Mesendoderm (in vitro differentiated cells): ENCODE results near the gene NFASC.

Experiments
- DNase-seq: peaks from one replicate; pipeline ENCODE4 v3.0.0; 2013
- H2AK5ac ChIP-seq: 2 replicates; pipeline ENCODE4 v1.6.1; 2013; ENCODE audit warnings: low read length, inconsistent platforms
- H2BK120ac ChIP-seq: 2 replicates; pipeline ENCODE4 v1.6.1; 2013; ENCODE audit warnings: low read depth, mild to moderate bottlenecking, low read length, moderate library complexity, mixed read lengths
- H2BK15ac ChIP-seq: replicated peaks from 2 replicates; pipeline ENCODE4 v1.6.1; 2013; ENCODE audit warnings: low read depth, mild to moderate bottlenecking, moderate library complexity
- H2BK5ac ChIP-seq: 2 replicates; pipeline ENCODE4 v1.6.1; 2013; ENCODE audit warnings: low read length, inconsistent platforms
- H3K18ac ChIP-seq: 2 replicates; pipeline ENCODE4 v1.6.1; 2013; ENCODE audit warnings: mild to moderate bottlenecking, low read length, mixed read lengths
- H3K23ac ChIP-seq: one replicate; pipeline ENCODE4 v1.6.1; 2013; ENCODE audit warnings: low read length
- H3K27ac ChIP-seq: 2 replicates; pipeline ENCODE4 v1.5.1; 2013; ENCODE audit warnings: low read depth, mild to moderate bottlenecking, inconsistent platforms, low read length, moderate library complexity
- H3K27me3 ChIP-seq: 2 replicates; pipeline ENCODE4 v1.6.1; 2013; ENCODE audit warnings: low read length, control low read depth, mild to moderate bottlenecking, inconsistent platforms; ENCODE audit not compliant: insufficient read depth, poor library complexity
- H3K36me3 ChIP-seq: 2 replicates; pipeline ENCODE4 v1.6.1; 2013; ENCODE audit warnings: low read length, inconsistent platforms; ENCODE audit not compliant: control insufficient read depth, insufficient read depth
- H3K4ac ChIP-seq: one replicate; pipeline ENCODE4 v1.6.1; 2013; ENCODE audit warnings: low read depth, mild to moderate bottlenecking, low read length, moderate library complexity
- H3K4me1 ChIP-seq: 2 replicates; pipeline ENCODE4 v1.6.1; 2013; ENCODE audit warnings: low read depth, low read length, inconsistent platforms; ENCODE audit not compliant: control insufficient read depth
- H3K4me2 ChIP-seq: 2 replicates; pipeline ENCODE4 v1.6.1; 2013; ENCODE audit warnings: low read length
- H3K4me3 ChIP-seq: 2 replicates; pipeline ENCODE4 v1.5.1; 2013; ENCODE audit warnings: mild to moderate bottlenecking, low read length
- H3K56ac ChIP-seq: one replicate; pipeline ENCODE4 v1.6.1; 2013; ENCODE audit warnings: low read length
- H3K79me1 ChIP-seq: 2 replicates; pipeline ENCODE4 v1.6.1; 2013; ENCODE audit warnings: low read length, inconsistent platforms
- H3K79me2 ChIP-seq: 2 replicates; pipeline ENCODE4 v1.6.1; 2013; ENCODE audit warnings: mild to moderate bottlenecking, low read length; ENCODE audit not compliant: control insufficient read depth, insufficient read depth
- H3K9ac ChIP-seq: 2 replicates; pipeline ENCODE4 v1.6.1; 2013; ENCODE audit warnings: low read length, inconsistent platforms
- H4K5ac ChIP-seq: one replicate; pipeline ENCODE4 v1.6.1; 2013; ENCODE audit warnings: low read length
- H4K8ac ChIP-seq: one replicate; pipeline ENCODE4 v1.6.1; 2013; ENCODE audit warnings: low read depth, mild to moderate bottlenecking, control low read depth, low read length, moderate library complexity
- WGBS: extraction: QIAGEN DNeasy Blood & Tissue Kit; methylation state at CpG from one replicate; pipeline ENCODE4 v1.1.7; 2013; ENCODE audit warnings: low lambda C conversion rate, missing lambda C conversion rate; ENCODE audit not compliant: insufficient coverage; ENCODE audit errors: extremely low coverage; 5-methylcytosine and 5-hydroxymethylcytosine counted together

NFASC gene

DNA sequence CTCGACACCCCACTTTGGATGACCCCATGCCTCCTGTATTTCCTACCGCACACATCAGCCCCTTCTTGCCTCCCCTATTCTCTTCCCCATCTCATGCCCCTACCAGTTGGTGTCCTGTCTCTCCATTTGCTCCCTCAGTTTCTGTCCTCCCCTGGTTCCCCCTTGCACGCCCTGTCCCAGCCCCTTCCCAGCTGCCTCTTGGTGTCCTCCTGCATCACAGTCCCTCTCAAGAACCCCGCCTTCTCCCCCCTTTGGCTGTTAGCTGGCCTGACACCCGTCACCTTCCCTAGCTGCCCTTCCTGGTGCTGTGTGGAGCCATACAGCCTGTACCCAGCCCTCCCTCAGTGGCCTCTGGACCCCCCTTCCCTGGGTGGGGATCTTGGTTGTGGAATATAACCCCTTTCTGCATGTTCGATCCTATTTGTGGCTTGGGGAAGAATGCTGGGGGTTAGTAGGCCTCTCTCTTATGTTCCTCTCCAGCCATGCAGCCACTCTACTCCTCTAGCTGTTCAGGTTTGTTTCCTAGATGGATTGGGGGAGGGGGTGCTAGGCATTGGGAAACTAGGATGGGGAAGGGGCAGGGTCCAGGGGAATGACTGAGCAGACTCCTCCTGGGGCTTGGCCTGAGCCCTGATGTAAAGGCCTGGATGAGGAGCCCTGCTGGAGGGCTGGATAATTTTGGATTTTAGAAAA lies 41.4 kb upstream of the NFASC start:
- H2BK15ac ChIP-seq = no peak overlapping the region
- H3K4me2 ChIP-seq = peak overlapping the region; percentile 39
- H3K79me2 ChIP-seq = peaks cover 23% of the 10 kb centered on the region
- no peak overlapping the region for H3K18ac ChIP-seq
- DNase-seq = no peak
- H2BK120ac ChIP-seq = no peak overlapping the region
- H4K5ac ChIP-seq = no peak overlapping the region
- peak overlapping the region; percentile 70 for H3K56ac ChIP-seq
- no peaks in the 10 kb centered on the region for H3K36me3 ChIP-seq
- H3K4me3 ChIP-seq = peak overlapping the region; percentile 34
- peak overlapping the region; percentile 45 for H3K9ac ChIP-seq
- no CpG with 5 or more reads among the region's 6 CpGs for WGBS
- no peaks in the 10 kb centered on the region for H3K27me3 ChIP-seq
- H3K4me1 ChIP-seq = peaks cover 15% of the 10 kb centered on the region
- H3K4ac ChIP-seq = no peak overlapping the region
- H2BK5ac ChIP-seq = no peak overlapping the region
- H3K23ac ChIP-seq = peak overlapping the region; percentile 38
- H2AK5ac ChIP-seq = peak overlapping the region; percentile 57
- H3K79me1 ChIP-seq = peaks cover 15% of the 10 kb centered on the region
- no peak overlapping the region for H4K8ac ChIP-seq
- no peak overlapping the region for H3K27ac ChIP-seq

DNA sequence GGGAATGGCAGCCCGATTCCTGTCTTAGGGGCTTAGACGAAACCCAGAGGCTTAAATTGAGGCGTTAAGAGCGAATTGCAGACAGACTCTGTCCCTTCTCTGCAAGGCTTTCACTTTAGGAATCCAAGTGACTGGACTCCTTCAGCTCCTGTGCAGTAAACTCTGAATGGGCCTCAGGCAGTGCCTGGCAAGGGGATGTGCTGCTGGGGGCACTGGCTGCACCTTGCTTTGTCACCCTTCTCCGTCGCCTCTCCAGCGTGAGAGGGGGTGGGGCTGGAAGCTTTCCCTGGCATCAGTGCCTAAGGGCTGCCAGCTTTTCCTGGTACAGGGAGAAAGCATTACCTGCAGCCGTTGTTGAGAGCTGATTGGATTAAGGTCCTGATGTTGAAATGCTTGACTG lies 39.9 kb upstream of the NFASC start:
- H3K79me2 ChIP-seq = peaks cover 23% of the 10 kb centered on the region
- H3K9ac ChIP-seq = peak overlapping the region; percentile 31
- H4K5ac ChIP-seq = no peak overlapping the region
- no peak overlapping the region for H3K4me3 ChIP-seq
- H3K36me3 ChIP-seq = no peaks in the 10 kb centered on the region
- H3K4ac ChIP-seq = no peak overlapping the region
- H3K18ac ChIP-seq = no peak overlapping the region
- WGBS = no CpG with 5 or more reads among the region's 8 CpGs
- H2BK5ac ChIP-seq = no peak overlapping the region
- no peak overlapping the region for H3K23ac ChIP-seq
- H3K79me1 ChIP-seq = peaks cover 15% of the 10 kb centered on the region
- no peaks in the 10 kb centered on the region for H3K27me3 ChIP-seq
- no peak overlapping the region for H3K27ac ChIP-seq
- peak overlapping the region; percentile 75 for H3K56ac ChIP-seq
- DNase-seq = no peak
- H2AK5ac ChIP-seq = peak overlapping the region; percentile 13
- H3K4me1 ChIP-seq = peaks cover 15% of the 10 kb centered on the region
- no peak overlapping the region for H3K4me2 ChIP-seq
- H2BK120ac ChIP-seq = no peak overlapping the region
- H2BK15ac ChIP-seq = no peak overlapping the region
- H4K8ac ChIP-seq = no peak overlapping the region

DNA sequence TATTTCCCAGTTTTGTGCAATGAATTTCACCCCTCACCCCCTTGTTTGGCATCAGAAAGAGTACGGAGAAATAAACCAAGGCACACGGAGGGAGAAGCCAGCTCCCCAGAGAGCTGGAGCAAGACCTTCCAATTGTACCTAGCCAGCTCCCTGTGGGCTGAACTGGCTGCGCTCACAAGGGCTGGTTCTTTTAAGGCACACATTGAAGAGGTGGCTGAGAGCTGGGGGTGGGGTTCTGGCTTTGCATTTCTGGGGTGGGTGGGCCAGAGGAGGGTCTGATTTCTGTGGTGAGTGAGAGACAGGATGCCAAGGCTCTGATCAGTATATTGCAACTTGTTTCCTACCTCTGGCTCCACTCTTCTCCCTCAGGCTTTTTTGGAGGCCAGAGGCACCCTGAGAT lies 39.5 kb upstream of the NFASC start:
- Histone ChIP-seq H2BK15ac (no peak overlapping the region), H3K4me1 (peaks cover 15% of the 10 kb centered on the region), H3K27ac (no peak overlapping the region), H3K9ac (peak overlapping the region; percentile 31), H3K23ac (no peak overlapping the region), H3K36me3 (no peaks in the 10 kb centered on the region), H3K18ac (no peak overlapping the region), H3K4ac (no peak overlapping the region), H2AK5ac (no peak overlapping the region), H4K8ac (no peak overlapping the region), H4K5ac (no peak overlapping the region), H2BK120ac (no peak overlapping the region), H3K4me2 (no peak overlapping the region), H2BK5ac (no peak overlapping the region), H3K56ac (peak overlapping the region; percentile 75), H3K79me2 (peaks cover 23% of the 10 kb centered on the region), H3K27me3 (no peaks in the 10 kb centered on the region), H3K4me3 (no peak overlapping the region), H3K79me1 (peaks cover 15% of the 10 kb centered on the region)
- DNase-seq = peak; percentile 50
- no CpG with 5 or more reads among the region's 3 CpGs for WGBS

DNA sequence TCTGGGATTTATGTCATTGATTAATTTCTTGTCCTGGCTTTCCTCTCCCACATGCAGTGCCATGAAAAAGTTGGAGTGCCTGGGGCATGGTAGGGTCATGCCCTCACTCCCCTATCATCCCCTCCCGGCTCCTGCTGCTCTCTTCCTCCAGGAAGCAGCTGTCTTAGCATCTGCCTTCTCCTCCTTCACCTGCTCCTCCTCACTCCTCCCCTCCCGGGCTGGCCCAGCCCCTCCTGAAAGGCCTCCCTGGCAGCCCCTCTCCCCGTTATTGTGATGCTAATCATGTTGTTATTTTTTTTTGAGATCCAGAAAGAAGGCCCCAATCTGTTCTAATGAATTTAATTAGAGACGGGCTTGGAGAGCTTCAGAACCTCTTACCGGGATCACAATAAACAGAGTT lies 36.3 kb upstream of the NFASC start:
- H3K23ac ChIP-seq = no peak overlapping the region
- WGBS = no CpG with 5 or more reads among the region's 5 CpGs
- no peak overlapping the region for H4K5ac ChIP-seq
- no peak overlapping the region for H2AK5ac ChIP-seq
- no peaks in the 10 kb centered on the region for H3K27me3 ChIP-seq
- no peak for DNase-seq
- peaks cover 22% of the 10 kb centered on the region for H3K79me2 ChIP-seq
- H2BK120ac ChIP-seq = no peak overlapping the region
- no peak overlapping the region for H3K56ac ChIP-seq
- H3K9ac ChIP-seq = no peak overlapping the region
- H2BK5ac ChIP-seq = no peak overlapping the region
- H2BK15ac ChIP-seq = no peak overlapping the region
- H3K36me3 ChIP-seq = no peaks in the 10 kb centered on the region
- no peak overlapping the region for H3K27ac ChIP-seq
- no peak overlapping the region for H3K4me2 ChIP-seq
- no peak overlapping the region for H3K4ac ChIP-seq
- no peak overlapping the region for H4K8ac ChIP-seq
- no peak overlapping the region for H3K4me3 ChIP-seq
- H3K4me1 ChIP-seq = peaks cover 12% of the 10 kb centered on the region
- no peak overlapping the region for H3K18ac ChIP-seq
- H3K79me1 ChIP-seq = peaks cover 16% of the 10 kb centered on the region

DNA sequence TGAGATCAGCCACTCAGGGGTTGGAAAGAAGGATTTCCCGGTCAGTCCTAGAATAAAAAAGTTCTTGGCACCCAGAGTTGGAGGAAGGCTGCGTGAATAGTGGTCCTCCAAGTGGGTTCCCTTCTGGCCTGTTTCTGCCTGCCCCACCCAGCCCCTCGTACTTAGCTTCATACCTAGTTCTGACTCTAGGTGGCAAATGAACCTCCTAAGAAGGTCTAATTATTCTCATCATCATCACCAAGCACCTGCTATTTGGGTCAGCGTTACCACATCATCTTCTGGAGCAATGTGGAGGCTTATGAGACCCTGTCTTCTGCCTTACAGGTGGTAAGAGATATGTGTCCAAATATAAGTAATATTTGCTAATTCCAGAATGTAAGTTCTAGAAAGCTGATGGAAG lies 35.9 kb upstream of the NFASC start:
- WGBS = no CpG with 5 or more reads among the region's 4 CpGs
- H3K4me1 ChIP-seq = peaks cover 12% of the 10 kb centered on the region

DNA sequence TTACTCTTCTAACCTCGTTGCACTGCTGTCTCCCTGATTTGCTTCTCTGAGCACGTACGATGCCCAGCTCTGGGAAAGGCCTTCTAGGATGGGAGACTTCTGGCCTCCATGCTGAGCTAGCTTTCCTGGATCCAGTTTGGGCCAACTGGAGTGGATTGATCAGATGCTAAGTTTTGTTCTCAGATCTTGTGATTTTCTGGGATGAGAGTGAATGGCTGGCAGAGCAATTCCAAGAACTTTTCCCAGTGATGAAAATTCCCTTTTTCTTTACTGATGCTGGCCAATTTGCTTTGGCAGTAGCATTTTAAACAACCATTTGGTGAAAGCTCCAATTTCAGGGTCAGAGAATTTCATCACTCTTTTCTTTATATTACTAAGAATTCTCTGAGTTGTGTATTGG lies 34.9 kb upstream of the NFASC start:
- Histone ChIP-seq H3K4me3 (no peak overlapping the region), H3K4me1 (peaks cover 7% of the 10 kb centered on the region), H3K4me2 (no peak overlapping the region), H2BK120ac (no peak overlapping the region), H4K8ac (no peak overlapping the region), H3K79me1 (peaks cover 12% of the 10 kb centered on the region), H2BK5ac (no peak overlapping the region), H3K27me3 (no peaks in the 10 kb centered on the region), H3K27ac (no peak overlapping the region), H3K56ac (no peak overlapping the region), H3K36me3 (no peaks in the 10 kb centered on the region), H2BK15ac (no peak overlapping the region), H3K9ac (no peak overlapping the region), H3K18ac (no peak overlapping the region), H3K4ac (no peak overlapping the region), H3K23ac (no peak overlapping the region), H2AK5ac (no peak overlapping the region), H4K5ac (no peak overlapping the region), H3K79me2 (peaks cover 11% of the 10 kb centered on the region)
- DNase-seq = no peak
- no CpG with 5 or more reads among the region's 3 CpGs for WGBS

More for the DNA sequence above, 35.9 kb upstream of the NFASC start:
- no peaks in the 10 kb centered on the region for H3K27me3 ChIP-seq
- H3K4ac ChIP-seq = no peak overlapping the region
- peaks cover 17% of the 10 kb centered on the region for H3K79me1 ChIP-seq
- H3K9ac ChIP-seq = no peak overlapping the region
- no peak overlapping the region for H3K18ac ChIP-seq
- no peak overlapping the region for H3K27ac ChIP-seq
- H2AK5ac ChIP-seq = no peak overlapping the region
- no peak overlapping the region for H2BK5ac ChIP-seq
- H2BK120ac ChIP-seq = no peak overlapping the region
- no peak overlapping the region for H3K23ac ChIP-seq
- peaks cover 20% of the 10 kb centered on the region for H3K79me2 ChIP-seq
- no peaks in the 10 kb centered on the region for H3K36me3 ChIP-seq
- no peak overlapping the region for H4K8ac ChIP-seq
- no peak overlapping the region for H3K4me3 ChIP-seq
- no peak overlapping the region for H2BK15ac ChIP-seq
- H4K5ac ChIP-seq = no peak overlapping the region
- no peak overlapping the region for H3K4me2 ChIP-seq
- no peak overlapping the region for H3K56ac ChIP-seq
- no peak for DNase-seq
